Measurements from ENCODE around the gene LGALS16.

GRCh38 chr19:39684267-39684666 is 28.6 kb downstream of the LGALS16 start:
- TF ChIP-seq CTCF (IDR thresholded peaks at IDR 0.05) (no peak), POLR2A (IDR thresholded peaks at IDR 0.05) (no peak)
